HEK293 (cell line): ENCODE results near the gene DNAH9.

Experiments used
- CTCF ChIA-PET: fragments of 350-600 bp; formaldehyde crosslinking; extraction: SDS; loops from one replicate; lab custom pipeline; 2021; ENCODE audit warnings: antibody characterized with exemption; lab: Yijun Ruan, JAX
- POLR2A ChIA-PET: fragments of 300-600 bp; formaldehyde crosslinking; extraction: SDS; loops from one replicate; lab custom pipeline; 2020; ENCODE audit warnings: antibody characterized with exemption, inconsistent platforms; lab: Yijun Ruan, JAX
- H3K27ac ChIP-seq: fragments of 200-500 bp; sonication (Bioruptor generic); 2 replicates; pipeline ENCODE4 v1.5.1; 2014; ENCODE audit warnings: low read depth, low read length, control low read depth, inconsistent platforms; ENCODE audit errors: extremely low read depth
- H3K36me3 ChIP-seq, 2 experiments: fragments of 200-500 bp in 1 of 2; sonication (Bioruptor generic) in 1 of 2; 1 replicate in 1 of 2; 2 replicates in 1 of 2; pipeline ENCODE4 v1.5.1; 2014 to 2017; ENCODE audit warnings: inconsistent platforms in 2 of 2, low read length in 2 of 2; ENCODE audit not compliant: control insufficient read depth in 2 of 2, insufficient read depth in 1 of 2
- H3K4me1 ChIP-seq: fragments of 200-500 bp; sonication (Bioruptor generic); 2 replicates; pipeline ENCODE4 v1.5.1; 2014; ENCODE audit warnings: mild to moderate bottlenecking, low read length, inconsistent platforms; ENCODE audit not compliant: control insufficient read depth, insufficient read depth
- H3K4me3 ChIP-seq: 2 replicates; pipeline ENCODE4 v1.5.1; 2011; ENCODE audit warnings: low read depth, mild to moderate bottlenecking, control low read depth, low read length, moderate library complexity
- H3K9me3 ChIP-seq: fragments of 200-500 bp; sonication (Bioruptor generic); 2 replicates; pipeline ENCODE4 v1.5.1; 2014; ENCODE audit warnings: low read depth, low read length, inconsistent platforms; ENCODE audit not compliant: control insufficient read depth, insufficient read depth
- BCL11B ChIP-seq: fragments of 450-650 bp; formaldehyde crosslinking; IDR thresholded peaks from 2 replicates; pipeline ENCODE4 v1.5.1; 2016; ENCODE audit warnings: low read depth, missing biosample characterization, missing genetic modification characterization
- FEZF1 ChIP-seq: fragments of 450-650 bp; formaldehyde crosslinking; IDR thresholded peaks from 2 replicates; pipeline ENCODE4 v1.5.1; 2016; ENCODE audit warnings: missing biosample characterization, missing genetic modification characterization
- GLIS2 ChIP-seq: fragments of 450-650 bp; formaldehyde crosslinking; IDR thresholded peaks from 2 replicates; pipeline ENCODE4 v1.5.1; 2016; ENCODE audit warnings: missing biosample characterization, missing genetic modification characterization
- HIC1 ChIP-seq: fragments of 450-650 bp; formaldehyde crosslinking; IDR thresholded peaks from 2 replicates; pipeline ENCODE4 v1.5.1; 2016; ENCODE audit warnings: missing biosample characterization, missing genetic modification characterization
- ZBTB20 ChIP-seq: fragments of 450-650 bp; formaldehyde crosslinking; IDR thresholded peaks from 2 replicates; pipeline ENCODE4 v1.5.1; 2016; ENCODE audit warnings: missing biosample characterization, missing genetic modification characterization
- ZBTB44 ChIP-seq: fragments of 450-650 bp; IDR thresholded peaks from 2 replicates; pipeline ENCODE4 v1.5.1; 2018; ENCODE audit warnings: missing biosample characterization, mild to moderate bottlenecking, missing genetic modification characterization
- ZBTB48 ChIP-seq: fragments of 450-650 bp; formaldehyde crosslinking; IDR thresholded peaks from 2 replicates; pipeline ENCODE4 v1.5.1; 2016; ENCODE audit warnings: missing biosample characterization, missing genetic modification characterization
- ZBTB6 ChIP-seq: fragments of 450-650 bp; formaldehyde crosslinking; IDR thresholded peaks from 2 replicates; pipeline ENCODE4 v1.5.1; 2017; ENCODE audit warnings: missing biosample characterization, missing genetic modification characterization
- ZFP41 ChIP-seq: fragments of 450-650 bp; formaldehyde crosslinking; IDR thresholded peaks from 2 replicates; pipeline ENCODE4 v1.5.1; 2016; ENCODE audit warnings: missing biosample characterization, missing genetic modification characterization, borderline replicate concordance
- ZNF121 ChIP-seq: fragments of 450-650 bp; formaldehyde crosslinking; IDR thresholded peaks from 2 replicates; pipeline ENCODE4 v1.5.1; 2016; ENCODE audit warnings: missing biosample characterization, missing genetic modification characterization
- ZNF157 ChIP-seq: fragments of 450-650 bp; formaldehyde crosslinking; IDR thresholded peaks from 2 replicates; pipeline ENCODE4 v1.5.1; 2016; ENCODE audit warnings: missing biosample characterization, missing genetic modification characterization
- ZNF175 ChIP-seq: fragments of 450-650 bp; formaldehyde crosslinking; IDR thresholded peaks from 2 replicates; pipeline ENCODE4 v1.5.1; 2016; ENCODE audit warnings: missing biosample characterization, missing genetic modification characterization
- ZNF274 ChIP-seq, 2 experiments: fragments of 200-500 bp in 1 of 2; fragments of 450-650 bp in 1 of 2; sonication (Bioruptor generic) in 1 of 2; formaldehyde crosslinking in 1 of 2; IDR thresholded peaks; 2 replicates each; pipeline versions ENCODE4 v1.5.1 to v1.6.1; 2014 to 2016; ENCODE audit warnings: borderline replicate concordance in 1 of 2, inconsistent platforms in 1 of 2, low read length in 1 of 2, missing biosample characterization in 1 of 2, missing genetic modification characterization in 1 of 2
- ZNF354C ChIP-seq: fragments of 450-650 bp; formaldehyde crosslinking; IDR thresholded peaks from 2 replicates; pipeline ENCODE4 v1.5.1; 2016; ENCODE audit warnings: missing biosample characterization, missing genetic modification characterization, low read depth, borderline replicate concordance
- ZNF366 ChIP-seq: fragments of 450-650 bp; formaldehyde crosslinking; conservative IDR thresholded peaks from 2 replicates; pipeline ENCODE4 v1.5.1; 2016; ENCODE audit warnings: missing biosample characterization, missing genetic modification characterization
- ZNF404 ChIP-seq: fragments of 450-650 bp; formaldehyde crosslinking; IDR thresholded peaks from 2 replicates; pipeline ENCODE4 v1.5.1; 2017; ENCODE audit warnings: missing biosample characterization, missing genetic modification characterization
- ZNF426 ChIP-seq: fragments of 450-650 bp; formaldehyde crosslinking; IDR thresholded peaks from 2 replicates; pipeline ENCODE4 v1.5.1; 2017; ENCODE audit warnings: missing biosample characterization, missing genetic modification characterization, mild to moderate bottlenecking, inconsistent platforms, moderate library complexity
- ZNF501 ChIP-seq: fragments of 450-650 bp; formaldehyde crosslinking; IDR thresholded peaks from 2 replicates; pipeline ENCODE4 v1.5.1; 2016; ENCODE audit warnings: missing biosample characterization, missing genetic modification characterization
- ZNF513 ChIP-seq: fragments of 450-650 bp; IDR thresholded peaks from 2 replicates; pipeline ENCODE4 v1.5.1; 2018; ENCODE audit warnings: missing biosample characterization, missing genetic modification characterization
- ZNF514 ChIP-seq: fragments of 450-650 bp; formaldehyde crosslinking; IDR thresholded peaks from 2 replicates; pipeline ENCODE4 v1.5.1; 2016; ENCODE audit warnings: missing biosample characterization, missing genetic modification characterization
- ZNF521 ChIP-seq: fragments of 450-650 bp; formaldehyde crosslinking; IDR thresholded peaks from 2 replicates; pipeline ENCODE4 v1.5.1; 2017; ENCODE audit warnings: missing biosample characterization, mild to moderate bottlenecking, missing genetic modification characterization
- ZNF600 ChIP-seq: fragments of 450-650 bp; formaldehyde crosslinking; IDR thresholded peaks from 2 replicates; pipeline ENCODE4 v1.5.1; 2016; ENCODE audit warnings: missing biosample characterization, missing genetic modification characterization
- ZNF776 ChIP-seq: fragments of 450-650 bp; formaldehyde crosslinking; IDR thresholded peaks from 2 replicates; pipeline ENCODE4 v1.5.0; 2017; ENCODE audit warnings: missing biosample characterization, missing genetic modification characterization, borderline replicate concordance
- ZNF792 ChIP-seq: fragments of 450-650 bp; formaldehyde crosslinking; IDR thresholded peaks from 2 replicates; pipeline ENCODE4 v1.5.1; 2016; ENCODE audit warnings: missing biosample characterization, missing genetic modification characterization
- ZSCAN5A ChIP-seq: fragments of 450-650 bp; formaldehyde crosslinking; IDR thresholded peaks from 2 replicates; pipeline ENCODE4 v1.5.1; 2016; ENCODE audit warnings: missing biosample characterization, missing genetic modification characterization

DNAH9 gene

GRCh38 chr17:11780621-11781020 lies 182.4 kb downstream of the DNAH9 start (continued):
- TF ChIP-seq ZBTB48 (tag by site-specific recombination) (no peak), ZNF600 (tag by site-specific recombination) (no peak), ZFP41 (tag by site-specific recombination) (no peak), ZNF366 (tag by site-specific recombination) (no peak), ZSCAN5A (no peak)

GRCh38 chr17:11786711-11787438 lies 188.6 kb downstream of the DNAH9 start:
- ChIA-PET CTCF (no interaction called here), POLR2A (no interaction called here)
- H3K27ac ChIP-seq = no peak overlapping the region

GRCh38 chr17:11795906-11796305 lies 197.6 kb downstream of the DNAH9 start:
- ChIA-PET POLR2A (no interaction called here), CTCF (no interaction called here)
- Histone ChIP-seq H3K4me1 (no peaks in the 10 kb centered on the region), H3K4me3 (no peak overlapping the region), H3K27ac (no peak overlapping the region), H3K36me3 (no peaks in the 10 kb centered on the region), H3K9me3 (no peaks in the 10 kb centered on the region)
- TF ChIP-seq ZBTB20 (tag by site-specific recombination) (no peak), ZNF157 (tag by site-specific recombination) (no peak), GLIS2 (tag by site-specific recombination) (no peak), ZNF121 (tag by site-specific recombination) (no peak), ZBTB48 (tag by site-specific recombination) (no peak), FEZF1 (tag by site-specific recombination) (no peak), ZNF175 (tag by site-specific recombination) (no peak), ZNF354C (tag by site-specific recombination) (no peak), ZNF513 (tag by site-specific recombination) (no peak), ZBTB44 (tag by site-specific recombination) (no peak), ZNF274 (IDR thresholded peaks at IDR 0.05; ENCODE audit: low read length) (no peak), ZNF274 (tag by site-specific recombination; IDR thresholded peaks at IDR 0.05; ENCODE audit: borderline replicate concordance) (no peak), ZNF521 (tag by site-specific recombination) (no peak), ZNF776 (tag by site-specific recombination) (no peak), BCL11B (no peak)

More at GRCh38 chr17:11786711-11787438, 188.6 kb downstream of the DNAH9 start:
- no peak overlapping the region for H3K4me3 ChIP-seq
- no peaks in the 10 kb centered on the region for H3K36me3 ChIP-seq
- TF ChIP-seq ZNF792 (tag by site-specific recombination) (no peak), ZNF404 (no peak), HIC1 (tag by site-specific recombination) (no peak), ZBTB6 (tag by site-specific recombination) (no peak), ZNF426 (no peak), ZNF501 (tag by site-specific recombination) (no peak), ZNF514 (tag by site-specific recombination) (no peak)
- no peaks in the 10 kb centered on the region for H3K9me3 ChIP-seq
- no peaks in the 10 kb centered on the region for H3K4me1 ChIP-seq
